ENCODE results near the gene AUTS2.

AUTS2 gene

GRCh38 chr7:70156057-70156456, 557.8 kb downstream of the AUTS2 start:
- DNase-seq (ENCODE audit: low read depth in 1 of 2, low spot score in 1 of 2): no peak
- Histone ChIP-seq H3K27me3 (ENCODE audit: insufficient read depth, poor library complexity, severe bottlenecking) (no peaks in the 10 kb centered on the region), H3K4me3 (replicated peaks; ENCODE audit: insufficient read depth, low read length) (no peak overlapping the region), H3K27ac (replicated peaks) (no peak overlapping the region)
- TF ChIP-seq GABPA (IDR thresholded peaks at IDR 0.05; ENCODE audit: low read depth) (no peak), CTCF (IDR thresholded peaks at IDR 0.05; ENCODE audit: insufficient read depth, low read length) (no peak), SPI1 (IDR thresholded peaks at IDR 0.05; ENCODE audit: borderline replicate concordance, low read depth) (no peak), POLR2AphosphoS5 (IDR thresholded peaks at IDR 0.05; ENCODE audit: low read depth) (no peak)
- TF ChIP-seq, protein P1, sequence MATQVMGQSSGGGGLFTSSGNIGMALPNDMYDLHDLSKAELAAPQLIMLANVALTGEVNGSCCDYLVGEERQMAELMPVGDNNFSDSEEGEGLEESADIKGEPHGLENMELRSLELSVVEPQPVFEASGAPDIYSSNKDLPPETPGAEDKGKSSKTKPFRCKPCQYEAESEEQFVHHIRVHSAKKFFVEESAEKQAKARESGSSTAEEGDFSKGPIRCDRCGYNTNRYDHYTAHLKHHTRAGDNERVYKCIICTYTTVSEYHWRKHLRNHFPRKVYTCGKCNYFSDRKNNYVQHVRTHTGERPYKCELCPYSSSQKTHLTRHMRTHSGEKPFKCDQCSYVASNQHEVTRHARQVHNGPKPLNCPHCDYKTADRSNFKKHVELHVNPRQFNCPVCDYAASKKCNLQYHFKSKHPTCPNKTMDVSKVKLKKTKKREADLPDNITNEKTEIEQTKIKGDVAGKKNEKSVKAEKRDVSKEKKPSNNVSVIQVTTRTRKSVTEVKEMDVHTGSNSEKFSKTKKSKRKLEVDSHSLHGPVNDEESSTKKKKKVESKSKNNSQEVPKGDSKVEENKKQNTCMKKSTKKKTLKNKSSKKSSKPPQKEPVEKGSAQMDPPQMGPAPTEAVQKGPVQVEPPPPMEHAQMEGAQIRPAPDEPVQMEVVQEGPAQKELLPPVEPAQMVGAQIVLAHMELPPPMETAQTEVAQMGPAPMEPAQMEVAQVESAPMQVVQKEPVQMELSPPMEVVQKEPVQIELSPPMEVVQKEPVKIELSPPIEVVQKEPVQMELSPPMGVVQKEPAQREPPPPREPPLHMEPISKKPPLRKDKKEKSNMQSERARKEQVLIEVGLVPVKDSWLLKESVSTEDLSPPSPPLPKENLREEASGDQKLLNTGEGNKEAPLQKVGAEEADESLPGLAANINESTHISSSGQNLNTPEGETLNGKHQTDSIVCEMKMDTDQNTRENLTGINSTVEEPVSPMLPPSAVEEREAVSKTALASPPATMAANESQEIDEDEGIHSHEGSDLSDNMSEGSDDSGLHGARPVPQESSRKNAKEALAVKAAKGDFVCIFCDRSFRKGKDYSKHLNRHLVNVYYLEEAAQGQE (IDR thresholded peaks at IDR 0.05; ENCODE audit: insufficient replicate concordance, low read depth): no peak

- DNase-seq (ENCODE audit: low read depth in 1 of 2, low spot score in 1 of 2): no peak
- Histone ChIP-seq H3K4me3 (replicated peaks; ENCODE audit: insufficient read depth, low read length) (no peak overlapping the region), H3K27ac (replicated peaks) (no peak overlapping the region), H3K27me3 (ENCODE audit: insufficient read depth, poor library complexity, severe bottlenecking) (no peaks in the 10 kb centered on the region)
- TF ChIP-seq, protein P1 (IDR thresholded peaks at IDR 0.05; ENCODE audit: insufficient replicate concordance, low read depth): no peak
- no peak for TF ChIP-seq CTCF (IDR thresholded peaks at IDR 0.05; ENCODE audit: insufficient read depth, low read length)
These were observed 560.8 kb downstream of the AUTS2 start for GRCh38 chr7:70159121-70159520.

DNA sequence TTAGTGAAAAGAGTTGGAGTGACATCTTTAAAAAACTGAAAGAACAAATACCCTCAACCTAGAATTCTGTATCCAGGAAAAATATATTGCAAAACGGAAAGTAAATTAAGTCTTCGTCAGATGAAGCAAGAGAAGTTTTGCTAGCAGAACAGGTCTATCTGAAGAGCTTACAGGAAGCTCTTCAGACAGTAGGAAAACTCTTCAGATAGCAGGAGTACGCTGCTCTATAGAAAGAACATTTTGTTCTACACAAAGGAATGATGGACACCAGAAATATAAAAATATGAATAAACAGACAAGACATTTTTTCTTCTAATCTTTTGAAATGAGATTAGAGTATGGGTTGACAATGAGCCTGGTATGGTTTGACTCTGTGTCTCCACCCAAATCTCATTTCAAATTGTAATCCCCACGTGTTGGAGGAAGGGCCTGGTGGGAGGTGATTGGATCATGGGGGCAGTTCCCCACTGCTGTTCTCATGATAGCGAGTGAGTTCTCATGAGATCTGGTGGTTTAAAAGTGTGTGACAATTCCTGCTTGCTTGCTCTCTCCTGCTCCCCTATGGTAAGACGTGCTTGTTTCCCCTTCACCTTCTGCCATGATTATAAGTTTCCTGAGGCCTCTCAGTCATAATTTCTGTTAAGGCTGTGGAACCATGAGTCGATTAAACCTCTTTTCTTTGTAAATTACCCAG, 567.3 kb downstream of the AUTS2 start:
- no peak for DNase-seq (ENCODE audit: low read depth in 1 of 2, low spot score in 1 of 2)
- no peak overlapping the region for H3K4me3 ChIP-seq (replicated peaks; ENCODE audit: insufficient read depth, low read length)
- H3K27me3 ChIP-seq (ENCODE audit: insufficient read depth, poor library complexity, severe bottlenecking): no peaks in the 10 kb centered on the region
- no peak overlapping the region for H3K27ac ChIP-seq (replicated peaks)
- TF ChIP-seq, protein P1 (IDR thresholded peaks at IDR 0.05; ENCODE audit: insufficient replicate concordance, low read depth): no peak
- TF ChIP-seq SPI1 (IDR thresholded peaks at IDR 0.05; ENCODE audit: borderline replicate concordance, low read depth): no peak
- TF ChIP-seq GABPA (IDR thresholded peaks at IDR 0.05; ENCODE audit: low read depth): no peak
- TF ChIP-seq POLR2AphosphoS5 (IDR thresholded peaks at IDR 0.05; ENCODE audit: low read depth): no peak

Data from HL-60 (cell line).